Stimulated activated naive B cell treated with anti-CD40 and anti-IgM and Interleukin-4, amounts not matched to agents 10 μg/mL and 1 μg/mL and 100 μg/mL, for 72 hours (primary cell): ENCODE measurements around the gene TUNAR.

Source experiments
- ATAC-seq, 2 donors: fragments of 150-1000 bp; cut with Tn5 transposase; replicated peaks; 2 replicates each; pipeline ENCODE4 v1.10.0; 2021; ENCODE audit warnings: moderate library complexity in 1 of 2
- DNase-seq: peaks from one replicate; pipeline ENCODE4 v3.0.0; 2021
- H3K27ac Mint-ChIP-seq: one replicate; pipeline ENCODE4 v1.8.0; 2022; ENCODE audit warnings: mild to moderate bottlenecking, mixed read lengths
- H3K27me3 Mint-ChIP-seq, 2 donors: one replicate each; pipeline ENCODE4 v1.8.0; 2022; ENCODE audit warnings: mixed read lengths in 2 of 2
- H3K36me3 Mint-ChIP-seq, 2 donors: one replicate each; pipeline ENCODE4 v1.8.0; 2022; ENCODE audit warnings: mixed read lengths in 2 of 2, mild to moderate bottlenecking in 1 of 2
- H3K4me1 Mint-ChIP-seq, 2 donors: one replicate each; pipeline ENCODE4 v1.8.0; 2022; ENCODE audit warnings: mixed read lengths in 2 of 2, mild to moderate bottlenecking in 1 of 2
- H3K4me3 Mint-ChIP-seq, 2 donors: one replicate each; pipeline ENCODE4 v1.8.0; 2022; ENCODE audit warnings: mild to moderate bottlenecking in 2 of 2, mixed read lengths in 2 of 2, moderate library complexity in 1 of 2
- H3K9me3 Mint-ChIP-seq, 2 donors: one replicate each; pipeline ENCODE4 v1.8.0; 2022; ENCODE audit warnings: mixed read lengths in 2 of 2, mild to moderate bottlenecking in 1 of 2

TUNAR gene

GRCh38 chr14:95876761-95877538 is at the start of gene TUNAR:
Gene TUNAR, plus strand, starts transcription at chr14:95876832.
- Mint-ChIP-seq H3K4me3 (peak within 1 kb of the TSS; percentile 84 to 87), H3K4me1 (peaks cover 8 to 21% of the 10 kb centered on the region in 2 donors), H3K27ac (peak within 1 kb of the TSS; percentile 81), H3K9me3 (peaks cover 0 to 3% of the 10 kb centered on the region in 2 donors), H3K36me3 (peaks cover 2 to 6% of the 10 kb centered on the region in 2 donors), H3K27me3 (peaks cover 45 to 66% of the 10 kb centered on the region in 2 donors)
- DNase-seq (no peak), ATAC-seq (peak; percentile 54 to 66)

GRCh38 chr14:95828649-95829265 is 47.9 kb upstream of the TUNAR start:
- H3K9me3 Mint-ChIP-seq: no peaks in the 10 kb centered on the region
- ATAC-seq (no peak), DNase-seq (no peak)
- peaks cover 6 to 11% of the 10 kb centered on the region in 2 donors for H3K4me1 Mint-ChIP-seq
- peaks cover 0 to 4% of the 10 kb centered on the region in 2 donors for H3K36me3 Mint-ChIP-seq
- no peak overlapping the region for H3K4me3 Mint-ChIP-seq
- no peak overlapping the region for H3K27ac Mint-ChIP-seq
- peaks cover 13 to 38% of the 10 kb centered on the region in 2 donors for H3K27me3 Mint-ChIP-seq

GRCh38 chr14:95829321-95829720 is 47.3 kb upstream of the TUNAR start:
- Mint-ChIP-seq H3K4me1 (peaks cover 6 to 11% of the 10 kb centered on the region in 2 donors), H3K27ac (no peak overlapping the region), H3K9me3 (no peaks in the 10 kb centered on the region), H3K36me3 (peaks cover 0 to 4% of the 10 kb centered on the region in 2 donors), H3K27me3 (peaks cover 13 to 38% of the 10 kb centered on the region in 2 donors), H3K4me3 (no peak overlapping the region)
- ATAC-seq (no peak), DNase-seq (no peak)

GRCh38 chr14:95830386-95830785 is 46.2 kb upstream of the TUNAR start:
- Mint-ChIP-seq H3K36me3 (peaks cover 0 to 6% of the 10 kb centered on the region in 2 donors), H3K4me3 (no peak overlapping the region), H3K9me3 (peaks cover 2 to 6% of the 10 kb centered on the region in 2 donors), H3K27me3 (peaks cover 13 to 38% of the 10 kb centered on the region in 2 donors), H3K27ac (no peak overlapping the region), H3K4me1 (peaks cover 11 to 20% of the 10 kb centered on the region in 2 donors)
- no peak for DNase-seq
- ATAC-seq: no peak

GRCh38 chr14:95831041-95831440 is 45.6 kb upstream of the TUNAR start:
- Mint-ChIP-seq H3K4me1 (peaks cover 13 to 17% of the 10 kb centered on the region in 2 donors), H3K9me3 (peaks cover 4 to 9% of the 10 kb centered on the region in 2 donors), H3K27me3 (peaks cover 13 to 38% of the 10 kb centered on the region in 2 donors), H3K36me3 (peaks cover 0 to 11% of the 10 kb centered on the region in 2 donors), H3K27ac (no peak overlapping the region), H3K4me3 (no peak overlapping the region)
- DNase-seq (no peak), ATAC-seq (no peak)

GRCh38 chr14:95831468-95831867 is 45.2 kb upstream of the TUNAR start:
- DNase-seq (no peak), ATAC-seq (no peak)
- H3K4me1 Mint-ChIP-seq: peaks cover 13 to 17% of the 10 kb centered on the region in 2 donors
- H3K27me3 Mint-ChIP-seq: peaks cover 13 to 38% of the 10 kb centered on the region in 2 donors
- H3K36me3 Mint-ChIP-seq: peaks cover 0 to 11% of the 10 kb centered on the region in 2 donors
- peaks cover 4 to 9% of the 10 kb centered on the region in 2 donors for H3K9me3 Mint-ChIP-seq
- H3K27ac Mint-ChIP-seq: no peak overlapping the region
- H3K4me3 Mint-ChIP-seq: no peak overlapping the region

GRCh38 chr14:95832012-95832411 is 44.6 kb upstream of the TUNAR start:
- Mint-ChIP-seq H3K4me3 (no peak overlapping the region), H3K9me3 (peaks cover 4 to 9% of the 10 kb centered on the region in 2 donors), H3K4me1 (peaks cover 13 to 17% of the 10 kb centered on the region in 2 donors), H3K27ac (no peak overlapping the region), H3K27me3 (peaks cover 13 to 38% of the 10 kb centered on the region in 2 donors), H3K36me3 (peaks cover 0 to 11% of the 10 kb centered on the region in 2 donors)
- DNase-seq: no peak
- no peak for ATAC-seq

- Mint-ChIP-seq H3K27ac (no peak overlapping the region), H3K4me3 (no peak overlapping the region), H3K4me1 (peaks cover 15 to 28% of the 10 kb centered on the region in 2 donors), H3K9me3 (peaks cover 4 to 9% of the 10 kb centered on the region in 2 donors), H3K36me3 (peaks cover 0 to 14% of the 10 kb centered on the region in 2 donors), H3K27me3 (peaks cover 13 to 31% of the 10 kb centered on the region in 2 donors)
- DNase-seq (no peak), ATAC-seq (no peak)
These were observed 43.2 kb upstream of the TUNAR start for GRCh38 chr14:95833429-95833828.

- peaks cover 13 to 27% of the 10 kb centered on the region in 2 donors for H3K27me3 Mint-ChIP-seq
- peaks cover 4 to 9% of the 10 kb centered on the region in 2 donors for H3K9me3 Mint-ChIP-seq
- peaks cover 15 to 28% of the 10 kb centered on the region in 2 donors for H3K4me1 Mint-ChIP-seq
- peaks cover 0 to 12% of the 10 kb centered on the region in 2 donors for H3K36me3 Mint-ChIP-seq
- no peak for DNase-seq
- H3K27ac Mint-ChIP-seq: no peak overlapping the region
- ATAC-seq: no peak
- no peak overlapping the region for H3K4me3 Mint-ChIP-seq
These were observed 42.1 kb upstream of the TUNAR start for GRCh38 chr14:95834496-95834895.

- Mint-ChIP-seq H3K27me3 (peaks cover 13 to 20% of the 10 kb centered on the region in 2 donors), H3K4me3 (no peak overlapping the region), H3K4me1 (peaks cover 15 to 28% of the 10 kb centered on the region in 2 donors), H3K27ac (no peak overlapping the region), H3K9me3 (peaks cover 4 to 9% of the 10 kb centered on the region in 2 donors), H3K36me3 (peaks cover 0 to 9% of the 10 kb centered on the region in 2 donors)
- DNase-seq: peak; percentile 25
- ATAC-seq: peak; percentile 89 to 92
These were observed 41.4 kb upstream of the TUNAR start for GRCh38 chr14:95835121-95835730.

GRCh38 chr14:95838862-95839261 is 37.8 kb upstream of the TUNAR start:
- H3K9me3 Mint-ChIP-seq: peaks cover 4 to 9% of the 10 kb centered on the region in 2 donors
- H3K27me3 Mint-ChIP-seq: peaks cover 0 to 7% of the 10 kb centered on the region in 2 donors
- peaks cover 9 to 23% of the 10 kb centered on the region in 2 donors for H3K4me1 Mint-ChIP-seq
- no peak overlapping the region for H3K27ac Mint-ChIP-seq
- no peak for ATAC-seq
- H3K4me3 Mint-ChIP-seq: no peak overlapping the region
- DNase-seq: no peak
- H3K36me3 Mint-ChIP-seq: peaks cover 0 to 9% of the 10 kb centered on the region in 2 donors

GRCh38 chr14:95840094-95840700 is 36.4 kb upstream of the TUNAR start:
- H3K27ac Mint-ChIP-seq: no peak overlapping the region
- peaks cover 0 to 9% of the 10 kb centered on the region in 2 donors for H3K36me3 Mint-ChIP-seq
- H3K4me3 Mint-ChIP-seq: no peak overlapping the region
- no peak for ATAC-seq
- peaks cover 6 to 16% of the 10 kb centered on the region in 2 donors for H3K4me1 Mint-ChIP-seq
- peaks cover 4 to 5% of the 10 kb centered on the region in 2 donors for H3K9me3 Mint-ChIP-seq
- H3K27me3 Mint-ChIP-seq: peaks cover 0 to 7% of the 10 kb centered on the region in 2 donors
- DNase-seq: no peak

GRCh38 chr14:95841668-95842067 is 35.0 kb upstream of the TUNAR start:
- Mint-ChIP-seq H3K36me3 (peaks cover 0 to 6% of the 10 kb centered on the region in 2 donors), H3K4me3 (no peak overlapping the region), H3K27ac (no peak overlapping the region), H3K27me3 (peaks cover 0 to 7% of the 10 kb centered on the region in 2 donors), H3K9me3 (no peaks in the 10 kb centered on the region), H3K4me1 (peaks cover 4 to 11% of the 10 kb centered on the region in 2 donors)
- DNase-seq: no peak
- no peak for ATAC-seq

GRCh38 chr14:95849761-95850160 is 26.9 kb upstream of the TUNAR start:
- peaks cover 0 to 3% of the 10 kb centered on the region in 2 donors for H3K4me1 Mint-ChIP-seq
- no peak for ATAC-seq
- H3K4me3 Mint-ChIP-seq: no peak overlapping the region
- peaks cover 0 to 3% of the 10 kb centered on the region in 2 donors for H3K36me3 Mint-ChIP-seq
- no peak overlapping the region for H3K27ac Mint-ChIP-seq
- H3K27me3 Mint-ChIP-seq: no peaks in the 10 kb centered on the region
- no peak for DNase-seq
- peaks cover 0 to 4% of the 10 kb centered on the region in 2 donors for H3K9me3 Mint-ChIP-seq
